Measurements from ENCODE around the gene IRGC. TPM values are rescaled to one million over a fixed set of nuclear protein-coding genes. Genes with fewer than 3 reads are reported as not detected.

The IRGC gene
- total and polyA plus RNA-seq, 2 donors (not counting 3 experiments of a cell fraction or from before 2014, with no cell fraction given), result not detected

- TF ChIP-seq POLR2AphosphoS5 (IDR thresholded peaks at IDR 0.05; ENCODE audit: insufficient read depth, low read depth, low read length) (no peak), FOS (IDR thresholded peaks at IDR 0.05; ENCODE audit: borderline replicate concordance, insufficient read depth, low read length) (no peak), MAX (IDR thresholded peaks at IDR 0.05; ENCODE audit: insufficient read depth, insufficient read length) (no peak), CTCF (IDR thresholded peaks at IDR 0.05; ENCODE audit: extremely low read depth in 1 of 2, insufficient read depth in 1 of 2, low read depth in 1 of 2, low read length in 2 of 2) (no peak), EZH2 (IDR thresholded peaks at IDR 0.05; ENCODE audit: borderline replicate concordance, low read depth, low read length, severe bottlenecking) (no peak), GATA2 (IDR thresholded peaks at IDR 0.05; ENCODE audit: insufficient read depth, insufficient read length, low read depth, low read length) (no peak), POLR2A (IDR thresholded peaks at IDR 0.05; ENCODE audit: low read depth, low read length) (no peak), JUN (IDR thresholded peaks at IDR 0.05; ENCODE audit: borderline replicate concordance, insufficient read depth, insufficient read length, low read depth) (no peak), MYC (IDR thresholded peaks at IDR 0.05; ENCODE audit: low read depth, low read length) (no peak)
- Histone ChIP-seq H3K36me3 (ENCODE audit: control insufficient read depth in 2 of 2, extremely low read depth in 1 of 2, insufficient read depth in 2 of 2, low read length in 2 of 2) (no peaks in the 10 kb centered on the region), H3K4me2 (ENCODE audit: insufficient read depth, low read length) (no peak overlapping the region), H3K27me3 (ENCODE audit: control insufficient read depth in 2 of 2, insufficient read depth in 2 of 2, low read length in 2 of 2) (peaks cover 0 to 5% of the 10 kb centered on the region in 2 experiments), H3K79me2 (ENCODE audit: control insufficient read depth, insufficient read depth, low read length) (no peaks in the 10 kb centered on the region), H3K9me3 (replicated peaks; ENCODE audit: control insufficient read depth, insufficient read depth, low read length) (no peaks in the 10 kb centered on the region), H2AFZ (ENCODE audit: low read depth, low read length) (no peak overlapping the region), H4K20me1 (replicated peaks; ENCODE audit: control insufficient read depth, extremely low read depth, insufficient read depth, low read length) (no peaks in the 10 kb centered on the region), H3K27ac (ENCODE audit: insufficient read depth, low read depth, low read length) (no peak overlapping the region), H3K4me3 (replicated peaks in 1 of 3; ENCODE audit: insufficient read depth in 1 of 3, low read depth in 1 of 3, low read length in 3 of 3) (no peak overlapping the region), H3K4me1 (ENCODE audit: control insufficient read depth, extremely low read depth, insufficient read depth, low read length) (peaks cover 10% of the 10 kb centered on the region), H3K9me1 (replicated peaks; ENCODE audit: control insufficient read depth, extremely low read depth, insufficient read depth, low read length) (no peaks in the 10 kb centered on the region), H3K9ac (replicated peaks; ENCODE audit: extremely low read depth, insufficient read depth, low read length) (no peak overlapping the region)
- no peak for FAIRE-seq
- BruUV-seq (replicated peaks), result no TSS peak
- ChIA-PET POLR2A (no interaction called here), CTCF (no interaction called here)
- dilution Hi-C loops (cut with MboI; ENCODE audit: extremely low pct_ligation_motif_present, low sequenced_read_pairs), result no loop called here
- intact Hi-C loops (cut with micrococcal nuclease), result no loop called here
- no peak for DNase-seq (ENCODE audit: low read depth, low spot score)
These were observed 19.7 kb upstream of the IRGC start for GRCh38 chr19:43695985-43696704.

All from endothelial cell of umbilical vein (primary cell).